ENCODE data around the gene FOXO3.

GRCh38 chr6:108558372-108559096, 2.2 kb upstream of the FOXO3 start:
- TF ChIP-seq EZH2 (IDR thresholded peaks at IDR 0.05; ENCODE audit: insufficient read depth, poor library complexity, severe bottlenecking) (no peak), EZH2phosphoT487 (IDR thresholded peaks at IDR 0.05; ENCODE audit: insufficient read depth, low read depth) (no peak)

All from GM23248 (cell line).